NCI-H146 (cell line): ENCODE measurements around the gene SLCO2A1.

Experiments used
- DNase-seq: peaks from one replicate; lab custom pipeline; 2025; lab: John Stamatoyannopoulos, UW

The SLCO2A1 gene

DNA sequence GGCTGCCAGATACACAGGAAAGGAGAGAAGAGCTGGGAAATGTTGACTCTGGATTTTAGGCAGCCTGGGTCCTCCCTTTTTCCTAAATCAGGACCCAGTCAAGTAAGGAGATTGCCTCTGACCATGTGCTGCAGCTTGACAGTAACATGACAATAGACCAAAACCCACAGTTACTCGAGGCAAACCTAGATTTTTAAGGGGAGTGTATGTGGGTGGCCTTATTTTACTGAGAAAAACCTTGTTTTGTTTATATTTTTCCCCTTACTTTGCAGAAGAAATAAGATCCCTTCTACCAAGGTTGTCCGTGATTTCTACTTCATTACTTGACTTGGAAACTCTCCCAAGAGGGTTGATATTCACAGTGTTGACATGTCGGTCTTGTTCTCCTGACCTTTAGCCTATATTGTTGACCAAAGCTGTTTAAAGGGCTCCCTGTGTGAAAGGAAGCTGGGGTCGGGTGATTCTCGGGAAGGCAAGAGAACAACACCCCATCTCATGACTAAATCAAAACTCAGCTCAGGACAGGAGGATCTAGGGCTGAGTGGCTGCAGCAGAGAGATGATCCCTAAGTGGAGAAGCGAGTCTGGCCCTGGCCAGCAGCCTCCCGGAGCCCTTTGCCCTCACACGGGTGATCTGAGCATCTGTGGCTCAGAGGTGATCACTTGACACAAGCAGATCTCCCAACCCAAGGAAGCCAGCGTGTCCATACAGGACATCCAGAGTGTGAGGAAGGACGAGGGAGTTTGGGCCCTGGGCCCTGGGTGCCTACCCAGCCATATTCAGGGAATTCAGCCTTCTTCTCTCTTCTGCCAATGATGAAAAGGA is 31.0 kb upstream of the SLCO2A1 start:
- DNase-seq: no peak

DNA sequence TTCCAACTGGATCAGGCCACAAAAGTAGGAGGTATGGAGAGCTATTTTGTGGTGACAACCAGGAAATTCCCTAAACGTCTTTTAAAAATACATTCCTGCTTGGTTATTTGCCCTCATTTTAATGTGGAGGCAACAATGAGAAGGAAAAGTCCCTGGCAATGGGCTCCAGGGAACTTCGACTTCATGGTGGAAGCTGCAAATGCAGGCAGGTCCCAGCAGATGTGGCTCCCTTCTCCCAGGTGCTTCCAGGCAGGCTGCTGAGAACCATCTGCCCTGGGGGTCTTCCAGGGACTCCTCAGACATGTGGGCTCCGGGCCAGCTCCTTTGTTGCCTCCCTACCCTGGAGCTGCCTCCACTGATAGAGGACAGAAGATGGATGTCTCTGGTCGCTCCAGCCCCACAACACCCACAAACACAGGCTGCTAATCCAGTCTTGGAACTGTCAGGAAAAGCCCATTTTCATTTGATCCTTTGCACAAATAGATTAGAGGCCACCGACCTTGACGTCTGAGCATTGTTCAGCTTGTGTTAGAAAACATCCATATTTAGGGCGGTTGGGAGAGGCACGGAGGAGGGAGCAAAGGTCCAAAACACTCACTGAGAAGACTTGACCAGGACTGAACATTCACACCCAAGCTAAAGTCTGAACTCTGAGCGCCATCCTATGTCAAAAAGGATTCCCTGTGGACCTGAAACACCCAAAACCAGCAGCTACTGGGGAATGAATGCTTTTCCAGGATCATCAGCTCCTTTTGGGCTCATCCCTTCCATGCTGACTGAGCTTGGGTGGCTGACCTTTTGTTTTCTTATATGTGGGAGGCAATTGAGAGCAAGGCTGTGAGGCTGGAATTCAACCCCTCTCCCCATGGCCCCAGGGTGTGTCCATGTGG is 30.2 kb upstream of the SLCO2A1 start:
- no peak for DNase-seq

DNA sequence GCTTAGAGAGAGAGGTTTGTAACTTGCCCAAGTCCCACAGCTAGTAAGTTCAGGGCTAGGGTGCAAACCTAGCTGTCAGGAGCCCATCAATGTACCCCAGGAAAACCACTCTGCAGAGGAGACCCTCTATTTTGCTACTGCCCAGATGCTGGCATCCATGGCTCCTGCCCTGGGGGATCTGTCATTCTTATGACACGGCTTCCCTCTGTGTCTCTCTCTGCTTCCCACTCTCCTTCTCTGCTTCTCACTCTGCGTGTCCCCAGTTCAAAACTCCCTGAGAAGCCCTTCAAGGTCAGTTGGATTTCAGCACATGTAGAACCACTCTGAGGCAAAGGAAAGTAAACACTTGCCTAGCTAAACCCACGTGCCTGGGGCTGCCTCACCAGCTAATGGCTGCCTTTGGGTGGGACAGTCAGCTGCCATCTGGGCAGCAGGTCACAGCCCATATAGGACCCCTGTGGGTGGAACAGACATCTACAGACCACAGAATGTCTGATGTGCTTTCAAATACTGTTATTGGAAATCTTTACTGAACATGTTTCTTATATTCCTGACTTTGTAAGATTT is 29.4 kb upstream of the SLCO2A1 start:
- DNase-seq: no peak

DNA sequence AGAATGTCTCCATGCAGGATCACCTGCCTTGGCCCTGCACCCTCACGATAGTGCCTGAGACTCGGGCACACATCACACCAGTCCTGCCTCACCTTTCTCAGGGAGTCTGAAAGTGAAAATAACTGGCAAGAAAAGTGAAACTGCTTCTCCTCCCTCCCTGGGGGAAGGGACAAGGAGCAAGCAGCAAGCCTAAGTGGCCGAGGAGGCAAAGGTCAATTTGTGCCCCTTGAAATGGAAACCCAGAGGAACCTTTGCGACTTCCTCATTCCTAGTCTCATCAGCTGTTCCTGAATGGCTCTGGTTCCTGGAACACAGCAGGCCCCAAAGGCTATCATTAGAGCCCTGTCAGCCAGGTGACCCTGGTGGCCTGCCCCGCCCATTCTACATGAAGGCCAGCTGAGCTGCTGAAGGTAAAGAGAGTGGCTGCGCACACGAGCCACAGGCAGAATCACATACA is 28.0 kb upstream of the SLCO2A1 start:
- DNase-seq: peak; percentile 57

DNA sequence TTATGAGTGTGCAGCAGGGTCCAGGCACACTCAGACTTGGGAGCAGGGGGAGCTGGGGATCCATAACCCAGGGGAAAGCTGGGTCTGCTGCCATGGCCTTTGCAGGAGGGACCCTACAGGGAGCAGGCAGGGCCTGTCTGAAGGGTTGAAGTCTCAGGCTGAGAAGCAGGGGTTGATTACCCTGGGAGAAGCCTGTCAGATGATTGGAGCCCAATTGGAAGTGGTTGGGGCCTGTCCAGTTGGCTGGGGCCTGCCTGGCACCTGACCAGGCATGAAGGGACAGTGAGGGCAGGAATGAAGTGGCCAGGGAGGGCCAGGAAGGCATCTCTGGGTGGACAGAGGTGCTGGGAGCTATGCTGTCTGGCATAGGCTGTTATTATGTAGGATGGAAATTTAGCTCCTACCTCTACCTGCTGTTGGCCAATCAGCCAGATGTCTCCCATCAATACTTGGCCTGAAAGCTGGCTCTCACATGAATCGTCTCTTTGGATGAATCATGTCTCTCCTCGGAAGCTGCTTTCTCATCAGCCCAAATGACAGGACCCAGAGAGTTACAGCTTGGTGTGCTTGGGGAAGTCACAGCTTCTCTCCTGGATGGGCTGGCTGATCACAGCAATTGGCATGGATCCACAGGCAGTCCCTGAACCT is 27.4 kb upstream of the SLCO2A1 start:
- DNase-seq: no peak

DNA sequence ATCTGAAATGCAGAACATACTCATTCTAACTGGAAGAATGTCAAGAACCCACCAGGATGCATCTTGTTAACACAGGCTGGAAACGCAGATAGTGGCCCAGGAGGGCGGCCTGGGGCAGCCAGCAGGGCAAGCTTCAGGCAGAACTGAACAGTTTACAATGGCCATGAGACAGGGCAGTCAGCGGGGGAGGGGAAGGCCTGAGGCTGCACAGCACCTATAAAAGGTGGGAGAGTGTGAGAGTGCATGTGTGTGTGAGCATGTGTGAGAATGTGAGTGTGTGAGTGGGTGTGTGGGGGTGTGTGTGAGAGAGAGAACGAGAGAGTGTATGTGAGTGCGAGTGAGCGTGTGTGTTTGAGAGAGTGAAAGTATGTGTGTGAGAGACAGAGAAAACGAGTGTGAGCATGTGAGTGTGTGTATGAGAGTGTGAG is 26.8 kb upstream of the SLCO2A1 start:
- DNase-seq: no peak

DNA sequence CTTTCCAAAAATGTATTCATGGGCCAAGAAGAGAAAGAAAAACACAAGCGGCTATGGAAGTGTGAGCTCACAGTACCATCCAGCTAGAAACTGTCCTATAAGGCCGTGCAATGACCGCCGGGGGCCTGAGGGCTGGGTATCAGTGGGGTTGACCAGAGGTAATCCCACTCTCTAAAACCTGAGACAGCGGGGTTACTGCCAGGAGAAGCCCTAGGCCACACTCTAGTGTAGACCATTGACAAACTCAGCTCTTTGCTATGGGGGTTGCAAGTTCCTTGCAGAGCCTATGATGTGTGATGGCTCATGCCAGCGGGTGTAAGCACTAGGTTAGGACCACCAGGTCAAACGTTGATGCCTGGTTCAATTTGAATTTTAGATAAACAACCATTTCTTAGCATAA is 25.9 kb upstream of the SLCO2A1 start:
- DNase-seq: no peak

DNA sequence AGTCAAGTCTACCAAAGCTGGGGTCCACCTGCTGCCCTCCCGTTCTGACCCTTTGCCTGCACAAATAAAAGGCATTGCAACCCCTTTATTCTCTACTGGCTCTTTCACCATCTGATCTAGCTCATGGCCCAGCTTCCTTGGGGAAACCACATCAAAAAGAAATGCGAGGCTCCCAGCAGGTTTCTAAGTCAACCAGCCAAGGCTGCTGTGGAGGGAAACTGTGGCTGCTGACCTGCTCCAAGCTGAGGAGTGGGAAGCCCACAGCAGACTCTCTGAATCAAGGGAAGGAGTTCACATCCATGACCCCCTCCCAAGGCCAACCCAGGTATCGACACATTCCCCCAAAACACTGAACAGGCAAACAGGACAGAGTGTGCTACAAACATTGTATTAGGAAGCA is 25.2 kb upstream of the SLCO2A1 start:
- DNase-seq: no peak

DNA sequence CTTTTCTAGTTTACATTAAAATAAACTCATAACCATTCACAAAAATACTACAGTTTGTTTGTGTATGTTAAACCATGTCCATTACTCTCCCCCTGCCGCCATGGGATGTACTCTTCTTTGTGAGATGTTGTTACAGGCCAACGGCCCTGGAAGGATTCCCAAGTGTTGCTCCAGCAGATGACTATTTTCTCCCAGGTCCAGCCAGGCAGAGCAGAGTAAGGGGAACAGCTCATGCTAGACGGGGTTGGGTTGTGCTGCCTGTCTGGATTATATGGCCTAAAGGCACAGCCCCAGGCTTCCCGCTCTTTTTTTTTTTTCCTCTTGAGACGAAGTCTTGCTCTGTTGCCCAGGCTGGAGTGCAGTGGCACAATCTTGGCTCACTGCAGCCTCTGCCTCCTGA is 24.5 kb upstream of the SLCO2A1 start:
- DNase-seq: no peak

DNA sequence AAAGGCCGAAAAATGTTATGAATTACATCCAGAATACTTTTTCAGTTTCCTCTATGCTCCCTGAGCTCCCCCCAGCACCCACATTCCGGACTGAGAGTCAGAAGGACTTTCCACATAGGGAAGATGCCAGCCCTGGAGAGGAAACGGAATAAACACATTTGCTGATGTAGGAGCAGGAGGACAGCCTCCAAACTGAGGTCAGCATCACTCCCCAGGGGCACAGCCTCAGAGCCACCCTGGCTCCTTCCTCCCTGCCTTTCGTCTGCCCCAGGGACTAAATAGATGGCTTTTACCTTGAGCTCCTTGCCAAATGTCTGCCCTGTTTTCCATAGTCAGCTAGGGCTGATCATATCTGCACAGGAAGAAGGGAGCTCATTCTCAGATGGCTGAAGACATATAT is 22.6 kb upstream of the SLCO2A1 start:
- no peak for DNase-seq

DNA sequence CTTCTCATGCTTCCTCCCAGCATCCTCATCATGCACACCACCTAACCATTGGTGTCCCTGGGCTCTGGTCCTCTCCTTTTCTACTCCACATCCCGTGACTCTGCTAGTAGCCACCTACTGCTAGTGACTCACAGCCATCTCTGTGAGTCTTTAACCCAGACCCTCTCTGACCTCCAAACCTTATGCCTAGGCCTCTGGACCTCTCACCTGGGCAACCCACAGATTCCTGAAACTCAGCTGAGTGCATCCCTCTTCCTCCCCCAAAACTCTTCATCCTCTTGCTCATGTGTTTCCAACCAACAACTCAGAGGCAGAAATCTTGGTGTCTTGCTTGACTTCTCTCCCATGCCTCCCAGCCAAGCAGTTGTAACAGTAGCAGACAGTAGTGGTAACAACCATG is 20.0 kb upstream of the SLCO2A1 start:
- no peak for DNase-seq

DNA sequence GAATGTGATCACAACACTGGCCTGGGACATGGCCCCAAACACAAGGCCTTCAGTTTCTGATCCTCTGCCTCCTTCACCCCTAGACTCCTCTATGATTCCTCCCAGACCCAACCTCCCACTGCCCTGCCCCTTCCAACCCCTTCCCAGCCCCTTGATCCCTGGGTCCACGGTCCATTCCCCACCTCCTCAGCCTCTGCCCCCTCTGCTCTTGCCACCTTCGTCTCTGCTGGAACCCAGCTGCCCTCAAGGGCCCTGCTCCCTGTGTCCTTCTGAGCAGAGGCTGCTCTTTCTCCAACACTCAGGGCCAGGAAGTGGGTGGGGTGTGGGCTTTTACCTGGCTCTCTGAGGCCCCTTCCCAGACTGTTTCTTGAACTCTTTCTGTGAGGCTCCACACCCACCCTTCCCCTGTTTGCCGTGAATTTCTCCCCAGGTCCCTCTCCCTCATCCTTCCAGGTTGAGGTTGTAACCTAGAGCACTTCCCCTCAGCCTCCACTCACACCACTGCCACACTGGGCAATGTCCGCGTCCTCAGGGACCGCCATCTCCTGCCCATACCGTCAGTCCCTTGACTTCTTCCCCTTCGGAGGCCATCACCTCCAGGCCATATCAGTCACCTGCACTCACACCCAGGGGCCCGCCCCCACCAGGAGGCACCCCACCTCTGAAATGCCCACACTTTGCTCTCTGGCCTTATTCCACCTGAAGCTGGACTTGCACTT is 18.7 kb upstream of the SLCO2A1 start:
- no peak for DNase-seq

DNA sequence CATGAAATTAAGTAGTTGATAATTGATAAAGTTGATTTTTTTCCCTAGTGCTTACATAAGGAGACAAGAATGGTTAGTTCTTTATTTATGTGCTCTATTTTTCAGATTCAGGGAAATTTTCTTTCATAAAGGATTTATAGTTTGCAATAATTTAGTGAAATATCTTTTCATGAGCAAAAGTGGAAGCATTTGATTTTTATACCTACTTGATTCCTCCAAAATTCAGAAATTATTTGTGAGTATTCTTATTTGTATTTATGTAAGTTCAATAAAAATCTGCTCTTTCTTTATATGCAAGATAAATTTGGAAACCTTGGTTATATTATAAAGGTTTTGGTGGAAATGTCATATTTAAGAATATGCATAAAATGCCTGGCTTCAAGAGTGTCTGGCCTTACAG is 14.7 kb upstream of the SLCO2A1 start:
- no peak for DNase-seq

DNA sequence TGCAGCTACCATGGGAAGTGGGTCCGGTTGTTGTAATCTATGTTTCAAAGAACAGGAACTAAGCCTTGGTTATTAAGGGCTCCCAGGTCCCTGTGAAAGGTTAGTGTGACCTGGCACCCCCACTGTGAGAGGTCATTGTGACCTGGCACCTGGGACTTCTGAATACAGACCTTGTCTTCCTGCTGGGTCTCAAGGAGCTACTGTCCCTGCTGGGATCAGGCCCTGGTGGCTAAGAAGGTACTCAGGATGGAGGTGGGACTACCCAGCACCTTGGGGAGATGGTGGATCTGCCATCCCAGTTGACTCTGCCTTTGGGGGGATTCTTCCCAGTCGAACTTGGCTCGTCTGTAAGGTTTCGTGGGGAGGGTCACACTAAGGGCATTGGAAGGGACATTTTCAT is 10.3 kb upstream of the SLCO2A1 start:
- DNase-seq: no peak

DNA sequence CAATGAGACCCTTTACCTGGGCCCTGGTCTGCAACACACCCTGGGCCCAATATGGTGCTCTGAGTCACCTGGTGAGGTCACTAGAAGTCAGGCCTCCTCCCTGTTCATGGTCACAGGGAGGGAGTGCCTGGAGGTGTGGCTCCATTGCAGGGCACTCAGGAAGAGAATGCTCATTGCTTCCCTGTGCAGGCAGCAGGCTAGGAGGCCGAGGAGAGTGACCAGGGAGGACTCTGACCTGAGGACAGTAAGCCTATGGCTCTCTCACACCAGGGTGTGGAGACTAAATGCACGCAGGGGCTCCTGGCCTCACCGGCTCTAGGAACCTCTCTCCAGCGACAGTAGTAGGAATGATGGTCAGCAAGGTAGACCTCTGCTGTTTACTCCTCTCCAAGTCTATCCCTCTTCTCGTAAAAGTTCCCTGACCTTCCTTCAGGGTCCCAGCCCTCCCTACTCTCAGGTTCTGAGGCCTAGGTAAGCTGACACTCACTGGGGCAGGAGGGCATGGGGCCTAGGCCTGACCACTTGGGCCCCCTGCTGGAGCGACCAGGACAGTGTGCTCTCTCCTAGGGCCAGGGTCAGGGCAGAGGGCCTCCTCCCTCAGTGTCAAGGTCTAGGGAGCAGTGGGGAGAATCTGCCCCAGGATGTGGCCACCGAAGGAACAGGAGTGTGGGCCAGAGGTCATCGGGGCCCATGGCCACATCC is 9.6 kb upstream of the SLCO2A1 start:
- DNase-seq: no peak

DNA sequence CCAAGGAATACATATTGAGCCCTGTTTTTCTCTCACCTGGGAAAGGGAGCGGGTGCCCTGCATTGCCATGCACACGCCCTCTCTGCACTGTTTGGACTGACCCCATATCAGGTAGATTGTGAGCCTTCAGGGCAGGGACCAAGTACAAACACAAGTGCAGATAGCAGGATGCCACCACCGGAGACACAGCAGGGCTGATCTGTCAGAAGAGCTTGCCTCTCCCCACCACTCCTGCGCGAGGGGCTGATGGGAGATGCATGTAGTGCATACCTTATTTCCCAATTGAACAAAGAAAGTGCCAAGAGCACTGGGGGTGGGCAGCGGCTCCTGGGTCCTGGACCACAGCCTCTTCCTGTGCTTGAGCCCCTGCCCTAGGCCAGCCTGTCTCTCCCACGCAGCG is 9.0 kb upstream of the SLCO2A1 start:
- DNase-seq: no peak

DNA sequence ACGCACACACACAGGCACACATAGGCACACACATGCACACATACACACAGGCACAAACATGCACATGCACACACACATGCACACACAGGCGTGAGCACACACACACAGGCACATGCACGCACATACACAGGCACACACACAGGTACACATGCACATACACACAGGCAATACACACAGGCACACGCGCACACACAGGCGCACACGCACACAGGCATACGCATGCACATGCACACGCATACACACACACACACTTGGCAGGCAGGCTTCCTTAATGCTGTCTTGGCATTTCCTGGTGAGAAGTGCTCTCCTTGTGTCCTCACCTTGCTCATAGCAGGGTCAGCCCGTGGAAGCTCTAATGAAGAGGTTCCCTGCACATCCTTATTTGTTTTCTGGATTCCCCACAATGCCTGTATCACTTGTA is 8.4 kb upstream of the SLCO2A1 start:
- no peak for DNase-seq

DNA sequence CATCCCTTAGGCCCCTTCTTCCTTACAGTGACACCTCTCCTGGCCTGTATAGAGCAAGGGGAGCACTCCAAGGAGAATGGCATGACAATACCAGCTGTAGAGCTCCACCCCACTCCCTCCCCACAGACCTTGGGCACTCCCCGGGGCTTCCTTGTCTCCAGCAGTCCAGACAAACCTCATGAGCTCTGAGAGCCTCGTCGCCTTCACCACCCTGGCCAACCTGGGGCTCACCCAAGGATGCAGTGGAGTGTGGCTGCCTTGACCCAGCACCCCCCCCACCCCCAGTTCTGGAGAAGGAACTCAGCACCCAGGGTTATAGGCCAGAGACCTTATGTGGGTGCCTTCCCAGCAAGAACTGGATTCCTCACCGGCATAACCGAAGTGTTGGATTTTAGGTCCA is 7.4 kb upstream of the SLCO2A1 start:
- DNase-seq: no peak

DNA sequence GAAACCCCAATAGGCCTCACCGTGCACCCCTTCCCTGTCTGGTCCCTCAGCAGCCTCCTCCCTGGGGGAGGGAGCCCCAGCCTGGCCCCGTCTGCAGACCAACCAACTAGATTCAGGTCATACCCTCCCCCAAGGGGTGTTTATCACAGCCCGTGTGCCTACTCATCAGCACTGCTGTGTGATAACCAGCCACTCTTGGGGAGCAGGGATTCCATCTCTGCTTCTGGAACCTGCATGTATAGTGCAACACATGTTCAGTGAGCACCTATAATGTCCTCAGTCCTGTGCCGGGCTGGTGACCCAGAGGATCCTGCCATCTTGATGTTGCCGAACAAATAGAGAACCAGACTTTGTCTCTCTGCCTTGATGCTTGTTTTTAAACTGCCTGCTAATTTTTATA is 6.6 kb upstream of the SLCO2A1 start:
- no peak for DNase-seq

DNA sequence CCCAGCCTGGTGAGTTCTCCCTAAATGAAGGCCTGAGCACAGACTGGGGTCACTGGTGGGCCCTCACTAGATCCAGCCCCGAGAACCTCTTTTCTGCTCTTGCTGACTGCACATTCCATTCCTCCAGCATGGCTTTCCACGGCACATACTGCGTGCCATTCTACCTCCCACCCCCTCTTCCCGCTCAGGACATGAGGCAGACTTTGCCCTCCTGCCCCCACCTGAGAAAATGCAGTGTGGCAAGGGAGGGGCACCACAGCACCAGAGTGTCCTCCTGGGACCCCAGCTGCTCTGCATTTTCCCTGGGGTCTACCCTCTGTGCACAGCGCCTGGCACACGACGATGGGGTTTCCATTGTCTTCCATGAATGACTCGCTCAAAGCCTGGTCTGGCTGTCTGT is 6.1 kb upstream of the SLCO2A1 start:
- no peak for DNase-seq
